IPS DF 19.7 (cell line): Measurements from ENCODE around the gene CIAO2B.
A peak's percentile ranks its signal among the peaks of the same experiment; 100 is the strongest.
"Not testable (repeated sequence)": the region's sequence is repeated elsewhere in the genome, so short reads cannot be mapped to it uniquely, and the experiment has no call there.

Source experiments
- DNase-seq: peaks from one replicate; pipeline ENCODE4 v3.0.0-alpha.2; 2013; ENCODE audit warnings: low read depth, low spot score

Gene CIAO2B

DNA sequence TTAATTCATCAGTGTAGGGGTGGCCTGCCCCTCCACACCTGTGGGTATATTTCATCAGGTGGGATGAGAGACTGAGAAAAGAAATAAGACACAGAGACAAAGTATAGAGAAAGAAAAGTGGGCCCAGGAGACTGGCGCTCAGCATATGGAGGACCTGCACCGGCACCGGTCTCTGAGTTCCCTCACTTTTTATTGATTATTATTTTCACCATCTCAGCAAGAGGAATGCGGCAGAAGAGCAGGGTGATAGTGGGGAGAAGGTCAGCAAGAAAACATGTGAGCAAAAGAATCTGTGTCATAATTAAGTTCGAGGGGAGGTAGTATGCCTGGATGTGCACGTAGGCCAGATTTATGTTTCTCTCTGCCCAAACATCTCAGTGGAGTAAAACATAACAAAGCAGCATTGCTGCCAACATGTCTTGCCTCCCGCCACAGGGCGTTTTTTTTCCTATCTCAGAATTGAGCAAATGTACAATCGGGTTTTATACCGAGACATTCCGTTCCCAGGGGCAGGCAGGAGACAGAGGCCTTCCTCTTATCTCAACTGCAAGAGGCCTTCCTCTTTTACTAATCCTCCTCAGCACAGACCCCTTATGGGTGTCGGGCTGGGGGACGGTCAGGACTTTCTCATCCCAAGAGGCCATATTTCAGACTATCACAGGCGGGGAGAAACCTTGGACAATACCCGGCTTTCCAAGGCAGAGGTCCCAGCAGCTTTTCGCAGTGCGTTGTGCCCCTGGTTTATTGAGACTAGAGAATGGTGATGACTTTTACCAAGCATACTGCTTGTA lies 21.4 kb upstream of the CIAO2B start:
- not testable (repeated sequence) for DNase-seq

DNA sequence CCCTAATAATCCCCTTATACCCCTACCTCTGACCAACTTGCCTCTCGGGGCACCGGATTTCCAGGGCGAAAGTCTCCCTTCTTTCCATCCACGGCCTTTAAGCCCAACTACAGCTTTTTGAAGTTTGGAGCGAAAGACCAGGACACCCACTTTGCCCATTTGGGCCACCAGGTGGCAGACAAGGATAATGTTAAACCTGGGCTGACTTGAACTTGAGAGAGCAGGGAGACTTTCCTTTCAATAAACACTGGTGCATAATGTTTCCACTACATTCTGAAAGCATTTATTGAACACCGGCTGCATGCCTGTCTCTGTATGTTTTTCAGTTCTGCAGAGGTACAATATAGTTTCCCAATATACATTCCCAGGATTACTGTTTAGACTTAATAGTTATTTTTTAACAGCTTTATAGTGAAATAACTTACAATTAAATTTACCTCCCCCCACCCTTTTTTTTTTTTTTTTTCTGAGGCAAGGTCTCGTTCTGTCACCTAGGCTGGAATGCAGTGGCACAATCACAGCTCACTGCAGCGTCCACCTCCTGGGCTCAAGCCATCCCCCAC lies 20.0 kb upstream of the CIAO2B start:
- DNase-seq: peak; percentile 52

GRCh38 chr16:66953462-66954096 lies 19.4 kb upstream of the CIAO2B start:
- no peak for DNase-seq

- no peak for DNase-seq
Measured at GRCh38 chr16:66952430-66953110, 18.4 kb upstream of the CIAO2B start.

DNA sequence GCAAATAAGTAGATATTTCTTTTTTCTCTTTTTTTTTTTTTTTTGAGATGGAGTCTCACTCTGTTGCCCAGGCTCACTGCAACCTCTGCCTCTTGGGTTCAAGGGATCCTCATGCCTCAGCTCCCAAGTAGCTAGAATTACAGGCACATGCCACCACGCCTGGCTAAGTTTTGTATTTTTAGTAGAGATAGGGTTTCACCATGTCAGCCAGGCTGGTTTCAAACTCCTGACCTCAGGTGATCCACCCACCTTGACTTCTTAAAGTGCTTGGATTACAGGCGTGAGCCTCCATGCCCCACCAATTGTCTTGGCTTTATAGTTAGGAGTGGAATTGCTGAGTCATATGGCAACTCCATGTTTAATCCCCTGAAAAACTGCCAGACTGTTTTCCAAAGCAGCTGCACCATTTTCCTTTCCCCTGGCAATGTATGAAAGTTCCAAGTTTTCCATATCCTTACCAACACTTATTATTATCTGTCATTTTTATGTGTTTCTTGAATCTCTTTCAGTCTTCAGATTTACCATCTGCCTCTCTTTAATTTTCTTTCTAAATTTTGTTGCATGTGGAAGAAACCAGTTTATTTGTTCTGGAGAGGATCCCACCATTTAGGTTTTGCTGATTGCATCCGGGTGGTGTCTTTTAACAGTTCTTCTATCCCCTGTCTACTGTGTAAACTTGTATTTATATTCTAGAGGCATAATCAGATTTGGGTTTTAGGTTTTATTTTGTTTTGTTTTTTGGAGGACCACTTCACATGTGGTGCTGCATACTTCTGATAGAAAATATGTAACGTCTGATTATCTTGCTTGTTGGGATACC lies 17.0 kb upstream of the CIAO2B start:
- DNase-seq: no peak

DNA sequence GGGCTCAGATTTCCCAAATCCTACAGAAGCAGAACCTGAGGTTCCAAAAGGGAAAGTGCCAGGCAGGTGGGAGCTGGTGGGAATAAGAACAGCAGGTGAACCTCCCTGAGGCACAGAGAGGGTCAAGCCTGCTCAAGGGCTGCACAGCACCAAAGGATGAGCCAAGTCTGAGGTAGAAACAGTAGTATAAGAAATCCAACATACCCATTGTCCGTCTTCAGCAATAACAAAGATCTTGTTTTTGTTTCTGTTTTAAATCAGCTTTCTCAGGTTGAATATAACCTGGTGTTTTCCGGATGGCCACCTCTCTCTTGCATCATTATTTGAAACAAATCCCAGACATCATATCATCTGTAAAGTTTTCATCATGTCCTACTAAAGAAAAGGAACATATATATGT lies 16.2 kb upstream of the CIAO2B start:
- no peak for DNase-seq

- DNase-seq: no peak
Measured at GRCh38 chr16:66949472-66949871, 15.3 kb upstream of the CIAO2B start.

DNA sequence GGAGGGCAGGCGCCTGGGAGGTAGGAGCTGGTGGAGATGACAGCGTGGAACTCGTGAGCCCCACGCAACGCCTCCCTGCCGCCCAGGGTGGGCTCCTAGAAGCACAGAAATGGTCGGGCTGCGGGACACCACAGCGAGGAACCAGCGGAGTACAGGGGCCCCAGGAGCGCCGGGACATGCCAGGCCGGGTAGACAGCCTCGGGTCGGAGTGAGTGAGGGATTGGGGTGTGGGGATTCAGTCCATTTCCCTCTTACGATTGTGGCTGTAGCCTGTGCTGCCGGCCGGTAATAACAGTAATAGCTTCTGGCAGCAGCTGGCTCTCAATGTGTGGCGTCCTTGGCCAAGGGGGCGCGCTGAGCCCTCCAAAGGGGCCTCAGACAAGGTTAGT lies 14.6 kb upstream of the CIAO2B start:
- no peak for DNase-seq

DNA sequence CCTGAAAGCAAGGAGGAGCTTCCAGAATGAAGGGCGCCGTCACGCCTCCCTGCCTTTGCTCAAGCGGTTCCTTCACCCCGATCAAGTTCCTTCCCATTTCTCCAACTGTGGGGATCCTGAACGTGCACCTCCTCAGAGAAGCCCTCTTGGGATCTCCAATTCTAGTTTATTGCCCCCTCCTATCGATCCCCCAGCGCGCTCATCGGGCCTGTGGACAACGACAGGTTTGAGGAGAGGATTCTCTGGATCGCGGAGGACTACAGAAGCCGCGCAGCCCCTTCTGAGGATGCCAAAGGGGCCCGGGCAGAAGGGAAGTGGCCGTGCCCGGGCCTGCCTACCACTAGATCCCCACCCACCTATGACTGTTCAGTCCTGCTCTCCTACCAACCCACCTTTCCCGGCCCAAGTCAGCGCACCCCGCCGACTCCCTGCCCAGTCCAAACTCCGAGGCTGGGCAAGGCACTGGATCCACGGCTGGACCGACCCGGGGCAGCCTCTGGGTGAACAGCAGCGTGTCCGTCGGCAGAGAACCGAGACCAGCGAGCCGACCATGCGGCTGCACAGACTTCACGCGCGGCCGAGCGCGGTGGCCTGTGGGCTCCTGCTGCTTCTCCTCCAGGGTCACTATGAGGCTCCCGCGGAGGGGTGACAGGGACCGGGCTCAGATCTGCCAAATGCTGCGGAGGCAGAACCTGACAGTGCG lies 14.1 kb upstream of the CIAO2B start:
- no peak for DNase-seq

DNA sequence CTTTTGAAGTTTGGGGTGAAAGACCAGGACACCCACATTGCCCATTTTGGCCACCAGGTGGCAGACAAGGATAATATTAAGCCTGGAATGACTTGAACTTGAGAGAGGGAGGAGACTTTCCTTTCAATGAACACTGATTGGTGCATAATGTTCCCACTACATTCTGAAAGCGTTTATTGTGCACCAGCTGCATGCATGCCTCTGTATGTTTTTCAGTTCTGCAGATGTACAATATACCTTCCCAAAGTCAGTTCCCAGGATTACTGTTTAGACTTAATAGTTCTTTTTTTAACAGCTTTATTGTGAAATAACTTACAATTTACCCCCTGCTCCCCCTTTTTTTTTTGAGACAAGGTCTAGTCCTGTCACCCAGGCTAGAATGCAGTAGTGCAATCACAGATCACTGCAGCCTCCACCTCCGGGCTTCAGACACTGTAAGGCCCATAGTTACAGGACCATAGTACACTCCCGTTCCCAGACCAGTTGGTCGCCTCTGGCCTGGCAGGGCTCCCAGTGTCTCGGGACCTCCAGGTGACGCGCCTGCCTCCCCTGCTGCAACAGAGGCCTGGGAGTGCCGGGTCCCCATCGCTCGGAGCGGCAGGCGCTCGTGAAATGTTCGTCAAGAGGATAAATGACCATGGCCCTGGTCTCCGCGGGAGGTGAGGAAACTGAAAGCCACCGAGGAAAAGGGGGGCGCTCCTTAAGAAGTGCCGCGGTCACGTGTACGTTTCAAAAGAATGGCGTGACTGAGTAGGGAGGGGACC lies 13.3 kb upstream of the CIAO2B start:
- no peak for DNase-seq

- no peak for DNase-seq
Measured at GRCh38 chr16:66946974-66947301, 12.7 kb upstream of the CIAO2B start.

DNA sequence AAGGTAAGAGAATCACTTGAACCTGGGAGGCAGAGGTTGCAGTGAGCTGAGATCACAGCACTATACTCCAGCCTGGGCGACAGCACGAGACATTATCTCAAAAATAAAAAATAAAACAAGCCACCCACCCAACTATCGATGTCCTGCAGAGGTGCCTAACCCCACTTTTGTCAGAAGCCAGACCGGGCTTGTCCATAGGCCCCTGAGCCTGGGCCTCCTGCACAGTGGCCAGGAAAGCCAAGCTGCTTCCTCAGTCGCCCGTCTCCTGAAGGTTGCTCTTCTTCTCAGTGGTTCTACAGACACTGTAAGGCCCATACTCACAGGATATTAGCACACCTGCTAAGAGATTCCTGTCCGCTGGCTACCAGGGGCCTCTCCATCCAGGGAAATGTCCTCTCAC lies 12.3 kb upstream of the CIAO2B start:
- no peak for DNase-seq

GRCh38 chr16:66945939-66946338 lies 11.7 kb upstream of the CIAO2B start:
- no peak for DNase-seq

- not testable (repeated sequence) for DNase-seq
Measured at GRCh38 chr16:66944971-66945370, 10.8 kb upstream of the CIAO2B start.

- no peak for DNase-seq
Measured at GRCh38 chr16:66944054-66944441, 9.8 kb upstream of the CIAO2B start.

DNA sequence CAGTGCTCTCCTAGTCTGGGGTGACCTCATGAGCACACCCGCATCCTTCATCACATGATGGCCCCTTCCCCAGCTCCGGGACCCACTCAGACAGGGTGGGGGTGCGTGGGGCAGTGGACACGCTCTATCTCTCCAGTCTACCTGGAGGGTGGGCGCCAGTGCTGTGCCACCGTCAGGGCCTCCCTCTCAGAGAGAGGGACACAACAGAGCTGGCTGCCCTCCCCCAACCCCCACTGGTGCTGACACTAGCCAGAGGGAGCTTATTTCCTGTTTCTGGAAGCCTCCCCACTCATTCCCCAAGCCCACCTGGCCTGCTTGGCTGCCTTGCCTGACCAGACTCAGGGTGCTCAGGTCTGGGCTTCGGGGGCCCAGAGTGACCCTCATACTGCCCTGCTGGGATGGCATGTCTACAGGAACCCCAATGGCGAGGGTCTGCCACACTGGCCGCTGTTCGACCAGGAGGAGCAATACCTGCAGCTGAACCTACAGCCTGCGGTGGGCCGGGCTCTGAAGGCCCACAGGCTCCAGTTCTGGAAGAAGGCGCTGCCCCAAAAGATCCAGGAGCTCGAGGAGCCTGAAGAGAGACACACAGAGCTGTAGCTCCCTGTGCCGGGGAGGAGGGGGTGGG lies 9.3 kb upstream of the CIAO2B start:
- no peak for DNase-seq

GRCh38 chr16:66942981-66943380 lies 8.8 kb upstream of the CIAO2B start:
- no peak for DNase-seq

DNA sequence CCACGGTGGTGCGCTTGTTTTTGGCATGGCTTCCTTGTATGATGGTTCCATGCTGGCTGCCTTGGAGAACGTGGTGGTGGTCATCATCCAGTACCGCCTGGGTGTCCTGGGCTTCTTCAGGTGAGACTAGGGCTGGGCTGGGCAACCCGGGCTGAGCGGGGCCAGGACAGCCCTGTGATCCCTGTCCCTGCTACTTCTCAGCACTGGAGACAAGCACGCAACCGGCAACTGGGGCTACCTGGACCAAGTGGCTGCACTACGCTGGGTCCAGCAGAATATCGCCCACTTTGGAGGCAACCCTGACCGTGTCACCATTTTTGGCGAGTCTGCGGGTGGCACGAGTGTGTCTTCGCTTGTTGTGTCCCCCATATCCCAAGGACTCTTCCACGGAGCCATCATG lies 6.0 kb upstream of the CIAO2B start:
- DNase-seq: no peak

- DNase-seq: no peak
Measured at GRCh38 chr16:66939366-66939765, 5.2 kb upstream of the CIAO2B start.
